Activated T-cell treated with anti-CD3 and anti-CD28 coated beads, Interleukin-2, amount 50 U/mL, for 48 hours (primary cell): ENCODE measurements around the gene S100A13.
A peak's percentile ranks its signal among the peaks of the same experiment; 100 is the strongest.
"Not testable (repeated sequence)": the region's sequence is repeated elsewhere in the genome, so short reads cannot be mapped to it uniquely, and the experiment has no call there.

Experiments
- DNase-seq, 2 experiments: peaks; one replicate each; pipeline ENCODE4 v3.0.0-alpha.2; 2020

The S100A13 gene

GRCh38 chr1:153626904-153627714 is at the start of gene S100A13:
Gene S100A13 (minus strand): TSS chr1:153627505. CDS start chr1:153626472, 1,033 bp downstream.
- no peak for DNase-seq

GRCh38 chr1:153673511-153673910 is 46.2 kb upstream of the S100A13 start:
- DNase-seq, result no peak

GRCh38 chr1:153671628-153672353 is 44.5 kb upstream of the S100A13 start:
- DNase-seq, result peak; percentile 77 to 81

- DNase-seq, result peak; percentile 94 to 96
Observed at GRCh38 chr1:153670859-153671627, 43.7 kb upstream of the S100A13 start, which contains the start of gene ILF2. Gene ILF2 (minus strand): TSS chr1:153670993. CDS start chr1:153670922, 71 bp downstream.

- DNase-seq, result no peak
Observed at GRCh38 chr1:153670257-153670858, 43.1 kb upstream of the S100A13 start.

- DNase-seq, result no peak
Observed at GRCh38 chr1:153669606-153670005, 42.3 kb upstream of the S100A13 start.

GRCh38 chr1:153668672-153669071 is 41.4 kb upstream of the S100A13 start:
- DNase-seq, result not testable (repeated sequence)

- no peak for DNase-seq
Observed at GRCh38 chr1:153667439-153667838, 40.1 kb upstream of the S100A13 start.

- DNase-seq, result no peak
Observed at GRCh38 chr1:153663211-153663610, 35.9 kb upstream of the S100A13 start.

- DNase-seq, result no peak
Observed at GRCh38 chr1:153662269-153662668, 35.0 kb upstream of the S100A13 start.

- no peak for DNase-seq
Observed at GRCh38 chr1:153661111-153661708, 33.9 kb upstream of the S100A13 start.

- no peak for DNase-seq
Observed at GRCh38 chr1:153659656-153660055, 32.4 kb upstream of the S100A13 start.

- DNase-seq, result no peak
Observed at GRCh38 chr1:153659175-153659534, 31.9 kb upstream of the S100A13 start.

- peak; percentile 96 for DNase-seq
Observed at GRCh38 chr1:153658400-153659174, 31.3 kb upstream of the S100A13 start, which contains the start of gene SNAPIN. Gene SNAPIN (plus strand): TSS chr1:153658703. CDS start chr1:153658744, 41 bp downstream.

- no peak for DNase-seq
Observed at GRCh38 chr1:153655333-153655732, 28.0 kb upstream of the S100A13 start.

- no peak for DNase-seq
Observed at GRCh38 chr1:153652805-153653500, 25.6 kb upstream of the S100A13 start.

- no peak for DNase-seq
Observed at GRCh38 chr1:153651771-153652170, 24.5 kb upstream of the S100A13 start.

GRCh38 chr1:153649863-153650235 is 22.5 kb upstream of the S100A13 start:
- DNase-seq, result no peak

- no peak for DNase-seq
Observed at GRCh38 chr1:153649137-153649862, 22.0 kb upstream of the S100A13 start.

GRCh38 chr1:153648000-153648643 is 20.8 kb upstream of the S100A13 start:
- no peak for DNase-seq
